Colonic mucosa (tissue), 4 donors: Measurements from ENCODE around the gene TPD52L2. TPM values are rescaled to one million over a fixed set of nuclear protein-coding genes. Genes with fewer than 3 reads are reported as not detected.

Source experiments
- DNase-seq: peaks from one replicate; pipeline ENCODE4 v3.0.0-alpha.2; 2020
- H3K27ac ChIP-seq: fragments of 200-600 bp; one replicate; pipeline ENCODE4 v1.8.0; 2021
- H3K27me3 ChIP-seq: fragments of 200-600 bp; one replicate; pipeline ENCODE4 v1.8.0; 2021
- H3K36me3 ChIP-seq: fragments of 200-600 bp; one replicate; pipeline ENCODE4 v1.8.0; 2021
- H3K4me1 ChIP-seq: fragments of 200-600 bp; one replicate; pipeline ENCODE4 v1.8.0; 2021; ENCODE audit warnings: mild to moderate bottlenecking
- H3K4me3 ChIP-seq: fragments of 200-600 bp; one replicate; pipeline ENCODE4 v1.8.0; 2021
- H3K9ac ChIP-seq, 2 donors: one replicate each; pipeline ENCODE4 v1.7.0; 2013; ENCODE audit warnings: control low read depth in 2 of 2, low read depth in 2 of 2, low read length in 2 of 2
- H3K9me3 ChIP-seq: fragments of 200-600 bp; one replicate; pipeline ENCODE4 v1.8.0; 2021
- intact Hi-C: fragments of 100-400 bp; cut with DNase I; formaldehyde crosslinking; loops from one replicate; pipeline ENCODE4 v1.14.1; 2022
- total RNA-seq, 2 donors: library from RNA; stranded (reverse); fragmentation: NEBNext Ultra II Directional in 1 of 2; extraction: Animal tissue kit (Norgen Biotek cat#: 25700) in 1 of 2; gene quantifications; one replicate each; pipeline ENCODE4 v1.2.1, GENCODE V29; 2021
- TF ChIP-seq, protein P1 (sequence below): fragments of 200-600 bp; IDR thresholded peaks from one replicate; pipeline ENCODE4 v1.8.0; 2022; ENCODE audit warnings: antibody characterized with exemption, mild to moderate bottlenecking
- donor health status: healthy.
- donor health status: DM: no; HTN: no; CAD: no.
- donor health status: DM: no; HTN: no; CAD: no.

TPD52L2 gene
- total RNA-seq, 2 donors from 2014 or later = 54.0 to 66.1 TPM

DNA sequence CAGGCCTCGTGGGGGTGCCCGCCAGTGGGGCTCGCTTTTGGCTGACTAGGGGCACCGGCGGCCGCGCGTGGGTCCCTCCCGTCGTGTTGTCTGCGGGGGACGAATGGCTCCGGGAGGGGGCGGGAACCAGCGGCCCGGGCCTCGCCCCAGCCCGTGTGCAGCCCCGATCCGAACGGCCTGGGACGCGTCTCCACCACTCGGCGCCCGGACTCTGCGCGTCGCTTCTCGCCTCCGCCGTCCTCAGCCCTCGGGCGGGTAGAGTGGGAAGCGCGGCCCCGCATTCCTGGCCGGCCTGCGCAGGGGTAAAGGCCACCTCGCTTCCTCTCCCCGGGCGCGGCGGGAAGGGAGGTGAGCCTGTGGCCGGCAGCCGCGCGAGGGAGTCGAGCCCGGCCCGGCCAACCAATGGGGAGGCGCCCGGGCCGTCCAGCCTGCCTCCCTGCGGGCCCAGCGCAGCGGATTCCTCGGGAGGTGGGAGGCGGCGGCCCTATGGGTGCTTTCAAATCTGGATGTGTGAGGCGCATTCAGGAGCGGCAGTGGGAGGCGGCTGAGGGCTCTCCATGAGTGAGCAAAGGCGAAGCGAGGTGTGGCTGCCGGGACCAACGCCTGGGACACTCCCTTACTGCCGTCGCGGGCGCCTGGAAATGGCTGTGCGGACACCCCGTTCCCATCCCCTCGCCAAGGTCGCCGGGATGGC is 32.9 kb upstream of the TPD52L2 start:
- TF ChIP-seq, protein P1, sequence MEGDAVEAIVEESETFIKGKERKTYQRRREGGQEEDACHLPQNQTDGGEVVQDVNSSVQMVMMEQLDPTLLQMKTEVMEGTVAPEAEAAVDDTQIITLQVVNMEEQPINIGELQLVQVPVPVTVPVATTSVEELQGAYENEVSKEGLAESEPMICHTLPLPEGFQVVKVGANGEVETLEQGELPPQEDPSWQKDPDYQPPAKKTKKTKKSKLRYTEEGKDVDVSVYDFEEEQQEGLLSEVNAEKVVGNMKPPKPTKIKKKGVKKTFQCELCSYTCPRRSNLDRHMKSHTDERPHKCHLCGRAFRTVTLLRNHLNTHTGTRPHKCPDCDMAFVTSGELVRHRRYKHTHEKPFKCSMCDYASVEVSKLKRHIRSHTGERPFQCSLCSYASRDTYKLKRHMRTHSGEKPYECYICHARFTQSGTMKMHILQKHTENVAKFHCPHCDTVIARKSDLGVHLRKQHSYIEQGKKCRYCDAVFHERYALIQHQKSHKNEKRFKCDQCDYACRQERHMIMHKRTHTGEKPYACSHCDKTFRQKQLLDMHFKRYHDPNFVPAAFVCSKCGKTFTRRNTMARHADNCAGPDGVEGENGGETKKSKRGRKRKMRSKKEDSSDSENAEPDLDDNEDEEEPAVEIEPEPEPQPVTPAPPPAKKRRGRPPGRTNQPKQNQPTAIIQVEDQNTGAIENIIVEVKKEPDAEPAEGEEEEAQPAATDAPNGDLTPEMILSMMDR = no peak
- DNase-seq = peak; percentile 62
- intact Hi-C loops = no loop called here
- Histone ChIP-seq H3K4me3 (peak overlapping the region; percentile 35), H3K4me1 (peaks cover 10% of the 10 kb centered on the region), H3K9ac (peak overlapping the region in 1 of 2 donors; percentile 43), H3K27me3 (peaks cover 23% of the 10 kb centered on the region), H3K9me3 (no peaks in the 10 kb centered on the region), H3K36me3 (no peaks in the 10 kb centered on the region), H3K27ac (peak overlapping the region; percentile 44)

DNA sequence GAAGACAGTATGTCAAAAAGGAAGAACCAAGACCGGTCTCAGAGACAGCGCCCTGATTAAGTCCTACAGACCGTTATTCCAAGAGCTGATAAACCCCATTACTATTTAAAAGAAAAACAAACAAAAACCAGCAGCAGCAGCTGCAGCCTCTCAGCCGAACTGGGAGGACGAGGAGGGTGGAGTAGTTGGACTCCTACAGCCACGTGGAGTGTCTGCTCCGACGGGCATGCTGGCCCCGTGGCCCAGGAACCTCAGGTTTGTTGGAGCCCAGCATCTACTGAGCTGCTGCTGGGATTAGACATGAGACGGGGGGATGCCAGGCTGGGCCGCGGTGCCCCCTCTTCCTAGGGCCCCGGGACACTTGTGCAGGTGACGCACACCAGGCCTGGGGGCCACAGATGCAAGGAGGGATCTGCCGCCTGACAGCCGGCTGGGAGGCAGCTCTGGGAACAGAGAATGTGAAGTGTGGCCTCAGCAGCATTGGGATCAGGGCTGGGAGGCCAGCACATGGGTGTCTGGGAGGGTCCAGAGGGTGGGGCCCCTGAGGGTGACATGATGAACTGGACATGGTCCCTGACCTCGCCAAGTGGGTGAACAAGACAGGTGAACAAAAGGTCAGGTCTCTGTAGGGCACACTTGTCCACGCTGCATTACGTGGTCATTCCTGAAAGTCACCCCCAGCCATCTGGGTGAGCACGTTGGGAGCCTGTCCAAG is 31.1 kb upstream of the TPD52L2 start:
- Histone ChIP-seq H3K27me3 (peaks cover 18% of the 10 kb centered on the region), H3K4me3 (no peak overlapping the region), H3K27ac (no peak overlapping the region), H3K4me1 (peaks cover 10% of the 10 kb centered on the region), H3K36me3 (no peaks in the 10 kb centered on the region), H3K9me3 (no peaks in the 10 kb centered on the region), H3K9ac (peak overlapping the region in 1 of 2 donors; percentile 12)
- intact Hi-C loops = no loop called here
- TF ChIP-seq, protein P1 = no peak
- no peak for DNase-seq

DNA sequence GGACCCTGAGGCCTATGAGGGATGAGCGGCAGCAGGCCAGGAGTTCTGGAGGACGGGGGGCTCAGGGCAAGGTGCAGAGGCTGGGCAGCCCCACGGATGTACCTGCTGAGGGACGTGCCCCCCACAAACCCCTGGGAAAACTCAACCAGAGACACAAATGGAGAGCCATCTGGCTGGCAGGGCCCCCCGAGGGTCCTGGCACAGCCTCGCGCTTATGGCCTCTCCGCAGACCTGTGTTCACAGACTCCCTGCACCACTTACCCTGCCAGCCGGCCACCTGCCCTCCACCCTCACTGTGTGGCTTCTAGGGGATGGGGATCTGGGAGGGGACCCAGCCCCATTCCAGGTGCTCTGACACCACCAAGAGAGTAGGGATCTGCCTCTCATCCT is 30.6 kb upstream of the TPD52L2 start:
- H3K27ac ChIP-seq = no peak overlapping the region
- peak overlapping the region in 1 of 2 donors; percentile 12 for H3K9ac ChIP-seq
- H3K9me3 ChIP-seq = no peaks in the 10 kb centered on the region
- H3K4me3 ChIP-seq = no peak overlapping the region
- TF ChIP-seq, protein P1 = no peak
- peaks cover 10% of the 10 kb centered on the region for H3K4me1 ChIP-seq
- intact Hi-C loops = no loop called here
- no peaks in the 10 kb centered on the region for H3K36me3 ChIP-seq
- H3K27me3 ChIP-seq = peaks cover 13% of the 10 kb centered on the region
- DNase-seq = no peak

DNA sequence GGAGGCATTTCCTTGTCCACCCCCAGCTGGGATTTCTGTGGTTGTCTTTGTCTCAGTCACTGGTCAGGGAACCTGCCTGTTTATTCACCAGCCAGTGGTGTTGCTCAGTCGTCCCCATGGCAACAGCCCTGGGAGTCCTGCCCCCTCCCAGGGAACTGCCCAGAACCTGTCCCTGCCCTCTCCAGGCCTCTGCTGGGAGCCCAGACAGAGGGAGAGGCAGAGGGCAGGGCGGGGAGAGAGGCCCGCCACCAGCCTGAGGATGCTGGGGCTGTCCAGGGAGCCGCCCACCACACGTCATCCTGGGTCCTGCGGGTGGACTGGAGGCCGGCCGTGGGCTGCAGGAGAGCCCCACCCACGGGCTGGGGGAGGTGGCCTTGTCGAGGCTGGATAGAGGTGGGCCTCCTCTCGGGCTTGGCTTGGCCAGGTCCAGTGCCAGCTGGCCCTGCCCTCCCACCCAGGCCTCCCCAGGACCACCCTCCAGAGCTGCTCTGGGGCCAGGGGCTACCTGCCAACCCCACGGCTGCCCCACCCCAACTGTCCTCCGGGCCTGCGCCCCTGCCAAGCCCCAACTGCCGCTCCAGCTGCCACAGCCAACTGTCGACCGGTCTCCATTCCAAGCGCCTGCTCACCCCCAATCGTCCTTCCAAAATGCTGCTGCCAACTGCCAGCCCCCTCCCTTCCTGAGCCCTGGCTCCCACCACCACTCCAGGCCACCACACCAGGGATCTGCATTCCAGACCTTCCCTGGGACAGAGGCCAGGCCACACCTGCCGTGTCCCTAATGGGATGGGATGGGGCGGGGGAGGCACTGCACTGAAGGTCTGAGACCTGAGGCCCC is 29.8 kb upstream of the TPD52L2 start:
- H3K27me3 ChIP-seq = peaks cover 7% of the 10 kb centered on the region
- H3K9ac ChIP-seq = no peak overlapping the region
- H3K27ac ChIP-seq = no peak overlapping the region
- H3K36me3 ChIP-seq = no peaks in the 10 kb centered on the region
- H3K4me3 ChIP-seq = no peak overlapping the region
- peaks cover 10% of the 10 kb centered on the region for H3K4me1 ChIP-seq
- TF ChIP-seq, protein P1 = no peak
- peak; percentile 88 for DNase-seq
- no peaks in the 10 kb centered on the region for H3K9me3 ChIP-seq
- intact Hi-C loops = no loop called here
